GM12801 (cell line): ENCODE measurements around the gene RHBDD1.

Experiments
- TF ChIP-seq, protein P1 (sequence below): IDR thresholded peaks from one replicate; pipeline ENCODE4 v1.5.1; 2011; ENCODE audit warnings: control low read depth; ENCODE audit not compliant: insufficient read length; ENCODE audit errors: extremely low read depth

RHBDD1 gene

DNA sequence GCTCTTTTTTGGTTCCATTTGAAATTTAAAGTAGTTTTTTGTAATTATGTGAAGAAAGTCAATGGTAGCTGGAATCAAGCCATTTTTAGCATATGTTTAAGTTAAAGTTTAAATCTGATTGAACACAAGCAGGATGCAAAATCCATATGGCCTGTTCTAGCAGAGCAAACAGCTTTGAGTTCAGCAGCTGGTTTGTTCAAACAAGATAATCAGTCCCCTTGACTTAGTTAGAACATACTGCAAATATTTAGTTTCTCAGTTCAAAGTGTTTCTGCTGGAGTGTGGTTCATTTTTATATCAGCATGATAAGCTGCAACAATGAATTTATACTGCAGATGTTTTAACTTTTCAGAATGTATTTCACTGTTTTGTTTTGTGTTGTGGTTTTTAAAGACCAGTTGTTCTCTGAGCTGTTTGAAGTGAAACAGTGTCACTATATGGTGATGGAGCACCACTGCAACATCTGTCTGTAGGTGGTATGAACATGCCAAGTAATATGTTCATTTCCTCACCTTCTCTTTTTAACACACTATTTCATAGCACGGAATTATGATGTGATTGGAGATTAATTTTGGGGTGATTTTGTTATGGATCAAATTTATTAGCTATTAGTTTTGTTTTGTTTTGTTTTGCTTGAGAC, 202.8 kb downstream of the RHBDD1 start:
- TF ChIP-seq, protein P1, sequence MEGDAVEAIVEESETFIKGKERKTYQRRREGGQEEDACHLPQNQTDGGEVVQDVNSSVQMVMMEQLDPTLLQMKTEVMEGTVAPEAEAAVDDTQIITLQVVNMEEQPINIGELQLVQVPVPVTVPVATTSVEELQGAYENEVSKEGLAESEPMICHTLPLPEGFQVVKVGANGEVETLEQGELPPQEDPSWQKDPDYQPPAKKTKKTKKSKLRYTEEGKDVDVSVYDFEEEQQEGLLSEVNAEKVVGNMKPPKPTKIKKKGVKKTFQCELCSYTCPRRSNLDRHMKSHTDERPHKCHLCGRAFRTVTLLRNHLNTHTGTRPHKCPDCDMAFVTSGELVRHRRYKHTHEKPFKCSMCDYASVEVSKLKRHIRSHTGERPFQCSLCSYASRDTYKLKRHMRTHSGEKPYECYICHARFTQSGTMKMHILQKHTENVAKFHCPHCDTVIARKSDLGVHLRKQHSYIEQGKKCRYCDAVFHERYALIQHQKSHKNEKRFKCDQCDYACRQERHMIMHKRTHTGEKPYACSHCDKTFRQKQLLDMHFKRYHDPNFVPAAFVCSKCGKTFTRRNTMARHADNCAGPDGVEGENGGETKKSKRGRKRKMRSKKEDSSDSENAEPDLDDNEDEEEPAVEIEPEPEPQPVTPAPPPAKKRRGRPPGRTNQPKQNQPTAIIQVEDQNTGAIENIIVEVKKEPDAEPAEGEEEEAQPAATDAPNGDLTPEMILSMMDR = no peak

DNA sequence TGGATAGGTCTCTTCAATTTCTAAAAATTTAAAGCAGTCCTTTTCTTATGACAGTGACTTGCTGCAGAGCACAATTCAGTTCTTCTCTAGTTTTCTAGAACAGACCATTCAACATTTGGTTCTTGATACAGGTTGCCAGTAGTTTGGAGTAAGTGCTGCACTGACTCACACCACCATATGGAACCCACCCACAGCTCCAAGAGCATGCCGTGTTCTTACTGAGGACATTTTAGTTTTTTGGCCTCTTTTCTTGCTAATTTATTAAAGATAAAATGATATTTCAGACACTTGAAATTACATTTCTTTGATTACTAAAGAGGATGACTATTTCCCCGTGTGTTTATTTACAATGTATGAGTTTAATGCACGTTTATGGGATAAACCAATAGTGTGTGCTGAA, 208.1 kb downstream of the RHBDD1 start:
- TF ChIP-seq, protein P1 = no peak
